Right renal cortex interstitium (tissue), 3 donors: Measurements from ENCODE around the gene SEMA3F. TPM values are rescaled to one million over a fixed set of nuclear protein-coding genes. Genes with fewer than 3 reads are reported as not detected.
"Not testable (repeated sequence)": the region's sequence is repeated elsewhere in the genome, so short reads cannot be mapped to it uniquely, and the experiment has no call there.

Source experiments
- DNase-seq, 3 donors: peaks; one replicate each; pipeline ENCODE4 v3.0.0-alpha.2; 2013; ENCODE audit warnings: low read depth in 3 of 3, low spot score in 2 of 3
- polyA plus RNA-seq, 3 donors: library from polyadenylated mRNA; unstranded; fragments of 120-200 nt; gene quantifications; one replicate each; pipeline ENCODE4 v1.2.1, GENCODE V29; 2013; ENCODE audit not compliant: insufficient read length in 3 of 3

The SEMA3F gene
- polyA plus RNA-seq, 3 donors: 67.4 to 80.1 (median 70.8) TPM

GRCh38 chr3:50207359-50208042 is 52.4 kb downstream of the SEMA3F start:
- no peak for DNase-seq

DNA sequence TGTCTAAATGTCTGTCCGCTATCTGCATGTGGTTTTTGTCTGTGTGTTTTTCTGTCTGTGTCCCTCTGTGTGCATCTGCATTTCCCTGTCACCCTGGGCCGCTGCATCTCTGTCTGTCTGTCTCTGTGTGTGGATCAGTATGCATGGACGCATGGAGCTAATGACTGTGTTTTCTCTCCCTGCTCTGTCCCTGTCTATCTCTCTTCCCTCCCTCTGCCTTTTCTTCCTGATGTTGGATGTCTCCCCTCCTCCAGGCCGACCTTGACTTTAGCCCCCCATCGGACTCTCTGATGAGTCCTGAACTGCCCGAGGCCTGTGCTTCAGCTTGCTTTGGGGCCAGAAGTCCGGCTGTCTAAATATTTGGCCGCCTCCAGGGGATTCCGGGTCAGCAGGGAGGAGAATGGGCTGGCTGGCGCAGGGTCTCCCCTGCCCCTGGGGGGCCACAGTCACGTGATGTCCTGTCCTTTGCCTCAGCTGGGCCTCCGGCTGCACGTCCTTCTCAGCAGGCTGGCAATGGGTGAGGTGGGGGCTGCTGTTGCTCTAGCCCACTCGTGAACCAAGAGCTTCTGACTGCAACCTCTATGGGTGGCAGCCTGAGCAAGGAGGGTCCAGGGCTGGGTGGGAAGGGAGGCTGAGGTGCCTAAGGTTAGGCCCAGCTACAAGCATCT is 53.7 kb downstream of the SEMA3F start:
- DNase-seq: no peak

- DNase-seq: no peak
Measured at GRCh38 chr3:50210176-50210509, 55.0 kb downstream of the SEMA3F start.

DNA sequence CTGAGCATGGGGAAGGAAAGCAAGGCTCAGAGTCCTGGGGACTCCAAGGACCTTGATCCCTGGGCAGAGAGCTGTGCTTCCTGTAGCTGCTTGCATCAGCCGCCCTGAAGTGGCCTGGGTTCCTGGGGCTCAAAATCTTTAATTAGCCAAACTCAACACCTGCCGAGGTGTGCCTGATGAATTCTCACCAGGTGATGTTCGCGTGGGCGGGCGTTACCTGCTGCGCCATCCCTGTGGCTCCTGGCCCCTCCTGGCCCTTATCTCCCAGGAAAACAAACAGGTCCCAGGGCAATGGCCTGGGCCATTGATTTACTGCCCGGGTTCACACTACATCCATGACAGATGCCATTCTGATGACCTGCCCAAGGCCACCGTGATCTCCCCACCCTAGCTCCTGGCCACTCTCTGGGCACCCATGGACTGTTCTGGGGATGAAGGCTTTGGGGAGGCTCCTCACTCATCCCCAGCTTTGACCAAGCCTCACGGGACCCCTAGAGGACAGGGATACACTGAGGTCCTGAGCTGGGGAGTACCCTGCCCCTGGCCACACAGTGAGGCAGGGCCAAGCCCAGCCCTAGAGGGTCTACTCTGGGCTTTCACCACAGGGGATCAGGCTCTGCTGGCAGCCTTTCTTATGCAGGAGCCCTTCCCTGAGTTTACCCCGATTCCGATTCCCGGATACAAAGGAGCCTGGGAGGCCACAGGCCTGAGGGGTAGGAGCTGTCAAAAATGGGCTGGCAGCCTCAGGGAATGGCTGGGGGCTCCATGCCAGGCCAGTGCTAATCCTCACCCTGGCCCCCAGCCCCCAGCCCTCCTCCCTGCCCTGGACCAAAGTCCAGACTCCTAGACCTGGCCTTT is 55.6 kb downstream of the SEMA3F start:
- DNase-seq: no peak

DNA sequence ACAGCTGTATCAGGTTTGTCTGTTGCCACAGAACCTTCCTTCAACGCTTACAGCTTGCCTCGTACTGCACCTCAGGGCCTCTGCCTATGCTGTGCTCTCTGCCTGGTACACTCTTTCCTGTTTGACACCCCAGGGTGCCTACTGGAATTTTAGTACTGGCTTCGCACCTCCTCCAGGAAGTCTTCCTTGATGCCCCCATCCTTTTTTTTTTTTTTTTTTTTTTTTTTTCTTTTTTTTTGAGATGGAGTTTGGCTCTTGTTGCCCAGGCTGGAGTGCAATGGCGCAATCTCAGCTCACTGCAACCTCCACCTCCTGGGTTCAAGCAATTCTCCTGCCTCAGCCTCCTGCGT is 56.2 kb downstream of the SEMA3F start:
- DNase-seq: not testable (repeated sequence)

DNA sequence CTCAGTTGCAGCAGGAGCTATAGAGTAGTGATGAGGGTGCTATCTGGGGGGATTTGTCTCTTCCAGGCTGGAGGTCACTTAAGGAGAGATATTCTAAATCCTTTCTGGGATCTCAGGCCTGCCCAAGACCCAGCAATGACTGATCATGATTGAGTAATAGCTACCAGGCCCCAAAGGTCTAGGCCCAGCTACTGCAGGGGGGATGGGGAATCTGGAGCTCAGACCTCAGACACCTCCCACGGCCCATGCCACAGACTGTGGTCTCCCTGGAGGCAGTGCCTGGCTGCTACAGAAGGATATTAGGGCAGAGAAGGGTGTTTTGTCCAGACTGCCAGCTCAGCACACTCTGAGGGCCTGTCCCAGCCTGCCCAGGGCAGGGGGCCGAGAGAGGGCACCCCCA is 56.8 kb downstream of the SEMA3F start:
- no peak for DNase-seq

GRCh38 chr3:50212502-50212901 is 57.4 kb downstream of the SEMA3F start:
- no peak for DNase-seq

GRCh38 chr3:50212971-50213370 is 57.8 kb downstream of the SEMA3F start:
- DNase-seq: no peak

DNA sequence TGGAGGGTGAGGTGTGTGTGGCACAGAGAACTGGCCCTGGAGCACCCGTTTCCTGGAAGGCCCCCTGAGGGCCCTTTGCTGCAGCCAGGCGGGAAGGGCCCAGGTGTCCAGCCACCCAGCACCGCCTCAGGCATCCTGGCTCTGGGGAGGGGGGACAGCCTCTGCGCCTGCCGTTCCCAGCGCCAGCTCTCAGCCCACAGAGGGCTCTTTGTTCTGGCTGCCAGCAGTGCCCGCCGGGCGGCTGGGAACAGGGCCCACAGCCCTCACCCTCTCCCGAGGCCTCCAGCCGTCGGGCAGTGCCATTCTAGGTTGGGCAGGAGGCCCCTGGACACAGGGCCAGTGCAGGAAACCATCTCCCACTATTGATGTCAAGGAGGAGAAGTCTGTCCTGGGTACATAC is 58.2 kb downstream of the SEMA3F start:
- no peak for DNase-seq

DNA sequence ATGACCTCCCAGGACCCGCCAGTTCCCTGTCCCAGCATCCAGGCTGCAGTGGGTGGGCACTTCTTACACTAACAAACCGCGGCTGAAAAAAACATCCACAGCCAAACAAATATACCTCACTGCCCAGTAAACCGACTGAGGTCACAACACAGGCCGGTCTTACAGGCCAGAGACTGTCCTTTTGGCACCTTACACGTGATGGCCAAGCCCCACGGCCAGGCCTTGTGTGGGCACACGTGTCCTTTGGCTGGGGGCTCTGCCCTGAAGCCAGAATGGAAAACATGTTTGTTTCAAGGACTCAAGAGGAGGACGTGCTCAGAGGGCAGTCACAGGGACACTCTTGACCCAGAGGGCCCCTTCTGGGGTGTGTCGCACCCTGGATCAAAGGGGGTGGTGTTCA is 59.7 kb downstream of the SEMA3F start:
- no peak for DNase-seq

GRCh38 chr3:50215529-50215928 is 60.4 kb downstream of the SEMA3F start:
- DNase-seq: no peak

DNA sequence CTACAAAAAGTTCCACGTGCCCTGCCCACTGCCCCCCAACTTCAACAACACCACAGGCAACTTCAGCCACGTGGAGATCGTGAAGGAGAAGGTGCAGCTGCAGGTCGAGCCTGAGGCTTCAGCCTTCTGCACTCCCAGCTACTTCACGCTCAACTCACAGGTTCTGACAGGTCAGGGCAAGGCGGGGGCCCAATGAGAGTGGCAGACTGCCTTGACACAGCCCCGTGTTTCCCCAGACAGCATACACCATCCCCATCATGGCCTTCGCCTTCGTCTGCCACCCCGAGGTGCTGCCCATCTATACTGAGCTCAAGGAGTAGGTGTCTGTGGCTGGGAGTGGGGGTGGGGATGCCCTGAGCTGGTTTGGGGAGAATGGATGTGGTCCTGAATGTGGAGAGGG is 62.6 kb downstream of the SEMA3F start:
- DNase-seq: no peak

GRCh38 chr3:50218448-50218847 is 63.3 kb downstream of the SEMA3F start:
- no peak for DNase-seq

DNA sequence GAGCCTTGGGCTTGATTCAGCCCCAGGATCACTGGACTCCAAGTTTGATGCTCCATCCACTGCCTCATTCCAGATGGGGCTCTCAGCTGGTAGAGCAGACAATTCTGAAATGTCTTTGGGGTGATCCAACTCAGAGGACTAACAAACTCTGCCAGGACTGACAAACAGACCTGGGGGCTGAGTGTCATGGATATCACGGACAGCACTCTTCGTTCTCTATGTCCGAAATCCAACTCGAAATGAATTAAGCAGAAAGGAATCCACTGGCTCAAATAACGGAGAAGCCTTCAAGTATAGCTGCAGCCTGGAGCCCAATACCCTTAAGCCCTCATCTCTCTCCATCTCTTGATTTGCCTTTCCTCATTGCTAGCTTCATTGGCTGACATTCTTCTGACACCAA is 64.2 kb downstream of the SEMA3F start:
- no peak for DNase-seq

DNA sequence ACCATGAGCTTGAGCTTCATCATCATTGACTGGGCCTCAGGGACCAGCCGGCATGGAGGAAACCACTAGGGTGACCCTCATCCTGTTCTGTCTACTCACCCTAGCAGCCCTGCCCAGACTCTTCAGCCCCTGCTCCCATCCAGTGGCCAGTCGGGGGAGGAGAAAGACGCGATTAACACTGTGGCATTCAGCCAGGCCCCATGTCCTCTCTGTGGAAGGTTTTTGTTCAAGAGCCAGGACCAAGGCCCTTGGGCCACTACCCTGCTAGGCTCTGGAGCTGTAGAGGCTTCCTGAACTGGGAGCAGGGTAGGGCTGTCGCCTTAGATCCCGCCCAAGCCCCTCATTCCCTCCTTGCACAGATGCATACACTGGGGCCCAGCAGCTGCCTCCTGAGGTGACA is 65.0 kb downstream of the SEMA3F start:
- DNase-seq: no peak

GRCh38 chr3:50221051-50221410 is 65.9 kb downstream of the SEMA3F start:
- DNase-seq: no peak

DNA sequence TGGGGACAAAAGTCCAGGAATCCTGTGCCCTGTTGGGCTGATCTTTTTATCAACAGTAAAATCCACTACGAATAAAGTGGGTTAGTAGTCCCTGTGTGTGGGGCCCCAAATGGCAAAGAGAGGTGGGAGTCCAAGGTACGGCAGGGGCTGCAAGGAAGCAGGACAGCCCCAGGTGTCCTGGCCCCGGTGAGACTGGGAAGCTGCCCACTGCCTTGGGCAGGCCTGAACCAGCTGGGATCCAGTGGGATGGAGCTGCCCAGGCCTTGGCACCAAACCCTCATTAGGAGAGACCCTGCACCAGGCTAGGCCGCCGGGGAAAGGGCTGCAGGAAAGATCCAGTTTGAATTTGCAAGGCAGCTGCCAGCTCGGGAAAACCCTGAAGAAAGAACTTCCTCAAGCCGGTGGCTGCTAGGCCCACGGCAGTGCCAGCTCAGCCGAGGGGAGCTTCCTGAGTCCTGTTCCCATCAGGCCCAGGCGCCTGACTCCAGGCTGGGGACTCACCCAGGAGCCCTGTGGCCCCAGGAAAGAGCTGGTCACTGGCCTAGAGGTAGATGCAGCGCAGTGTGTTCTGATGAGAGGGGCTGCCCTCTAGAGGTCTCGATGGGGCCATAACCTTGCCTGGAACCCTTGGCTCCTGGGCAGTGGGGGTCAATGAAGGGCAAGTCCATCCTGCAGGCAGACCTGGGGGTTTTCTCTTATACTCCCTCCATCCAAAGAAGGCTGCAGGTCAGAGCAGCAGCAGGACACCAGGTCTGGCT is 66.5 kb downstream of the SEMA3F start:
- no peak for DNase-seq

DNA sequence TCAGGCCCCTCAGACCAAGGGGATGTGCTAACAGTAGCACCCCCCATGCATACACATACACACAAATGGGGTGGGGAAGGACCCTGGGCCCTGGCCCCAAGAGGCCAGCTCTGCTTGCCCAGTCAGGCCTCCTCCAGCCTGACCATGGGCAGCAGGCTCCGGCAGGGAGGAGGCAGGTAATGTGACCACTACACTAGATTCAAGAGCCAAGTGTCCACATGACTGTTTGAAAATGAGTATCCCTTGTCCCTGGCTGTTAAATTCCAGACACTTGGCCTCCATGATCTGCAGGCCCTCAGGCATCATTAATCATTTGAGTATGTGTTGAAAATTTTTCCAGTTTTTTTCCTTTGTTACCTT is 67.0 kb downstream of the SEMA3F start:
- DNase-seq: no peak

DNA sequence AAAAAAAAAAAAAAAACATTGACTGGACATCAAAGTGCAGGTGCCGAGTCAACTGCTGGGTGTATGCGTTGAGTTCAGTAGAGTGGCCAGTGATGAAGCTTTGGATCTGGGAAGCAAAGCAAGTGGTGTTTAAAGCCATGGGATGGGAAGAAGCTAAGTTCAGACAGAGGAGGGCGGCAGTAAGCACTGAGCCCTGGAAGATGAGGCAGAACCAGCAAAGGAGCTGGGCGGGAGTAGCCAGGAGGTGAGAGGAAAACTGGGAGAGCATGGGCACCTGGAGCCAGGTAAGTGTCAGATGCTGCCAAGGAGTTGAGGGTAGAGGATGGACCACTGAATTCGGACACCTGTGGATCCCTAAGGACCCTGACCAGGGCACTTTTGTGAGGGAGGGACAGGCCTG is 69.5 kb downstream of the SEMA3F start:
- no peak for DNase-seq

DNA sequence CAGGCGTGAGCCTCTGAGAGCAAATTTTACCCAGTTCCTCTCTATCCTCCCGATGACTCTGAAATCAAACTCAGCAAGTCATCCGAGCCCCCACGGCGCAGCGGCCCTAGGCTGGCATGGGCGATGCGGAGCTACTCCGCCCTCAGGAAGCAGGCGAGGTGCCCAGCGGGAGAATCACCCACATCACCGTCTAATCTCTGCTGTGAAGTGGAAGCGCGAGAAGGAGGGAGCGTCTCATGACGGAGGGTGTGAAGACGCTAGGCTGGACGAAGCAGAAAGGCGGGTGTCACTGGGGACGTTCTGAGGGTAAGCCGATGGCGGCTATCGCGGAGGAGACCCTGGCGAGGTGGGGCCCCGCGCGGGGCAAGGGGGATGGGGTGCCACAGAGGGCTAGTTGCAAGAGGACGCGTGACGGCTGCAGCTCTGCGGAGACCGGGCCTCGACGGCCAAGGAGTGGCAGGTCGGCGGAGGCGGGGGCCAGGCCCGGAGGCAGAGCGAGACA is 71.8 kb downstream of the SEMA3F start:
- DNase-seq: no peak
